ENCODE results near the gene ARF3.

Gene ARF3

GRCh38 chr12:48903982-48904411, 53.3 kb downstream of the ARF3 start:
- no peaks in the 10 kb centered on the region for H3K27me3 Mint-ChIP-seq (ENCODE audit: low read depth)
- H3K27ac Mint-ChIP-seq: peak overlapping the region in 2 of 3 experiments; percentile 44 to 81
- H3K4me3 Mint-ChIP-seq: peak overlapping the region; percentile 88 to 92 (median 92)
- peak; percentile 72 to 84 (median 78) for TF ChIP-seq CTCF (IDR thresholded peaks at IDR 0.05; ENCODE audit: unreplicated experiment in 3 of 3)
- H3K4me1 Mint-ChIP-seq: no peaks in the 10 kb centered on the region
- no peaks in the 10 kb centered on the region for H3K36me3 Mint-ChIP-seq (ENCODE audit: low read depth)
- H3K9me3 Mint-ChIP-seq: no peaks in the 10 kb centered on the region

GRCh38 chr12:48903363-48903981, 53.8 kb downstream of the ARF3 start:
- Mint-ChIP-seq H3K36me3 (ENCODE audit: low read depth) (no peaks in the 10 kb centered on the region), H3K4me3 (peak overlapping the region in 2 of 3 experiments; percentile 54 to 65), H3K27ac (no peak overlapping the region), H3K27me3 (ENCODE audit: low read depth) (peaks cover under 1% of the 10 kb centered on the region), H3K4me1 (no peaks in the 10 kb centered on the region), H3K9me3 (no peaks in the 10 kb centered on the region)
- TF ChIP-seq CTCF (IDR thresholded peaks at IDR 0.05; ENCODE audit: unreplicated experiment in 3 of 3): no peak

- Mint-ChIP-seq H3K27me3 (ENCODE audit: low read depth) (peaks cover 3% of the 10 kb centered on the region), H3K9me3 (no peaks in the 10 kb centered on the region), H3K36me3 (ENCODE audit: low read depth) (no peaks in the 10 kb centered on the region), H3K27ac (no peak overlapping the region), H3K4me3 (no peak overlapping the region), H3K4me1 (no peaks in the 10 kb centered on the region)
- TF ChIP-seq CTCF (IDR thresholded peaks at IDR 0.05; ENCODE audit: unreplicated experiment in 3 of 3): no peak
Measured at GRCh38 chr12:48901278-48901677, 56.0 kb downstream of the ARF3 start.

GRCh38 chr12:48899651-48900050, 57.6 kb downstream of the ARF3 start:
- no peaks in the 10 kb centered on the region for H3K9me3 Mint-ChIP-seq
- no peak overlapping the region for H3K4me3 Mint-ChIP-seq
- peaks cover 8% of the 10 kb centered on the region for H3K27me3 Mint-ChIP-seq (ENCODE audit: low read depth)
- H3K27ac Mint-ChIP-seq: no peak overlapping the region
- no peaks in the 10 kb centered on the region for H3K4me1 Mint-ChIP-seq
- H3K36me3 Mint-ChIP-seq (ENCODE audit: low read depth): no peaks in the 10 kb centered on the region
- no peak for TF ChIP-seq CTCF (IDR thresholded peaks at IDR 0.05; ENCODE audit: unreplicated experiment in 3 of 3)

- peaks cover 34% of the 10 kb centered on the region for H3K27me3 Mint-ChIP-seq (ENCODE audit: low read depth)
- no peak overlapping the region for H3K27ac Mint-ChIP-seq
- H3K4me1 Mint-ChIP-seq: peaks cover 5% of the 10 kb centered on the region
- no peaks in the 10 kb centered on the region for H3K9me3 Mint-ChIP-seq
- no peaks in the 10 kb centered on the region for H3K36me3 Mint-ChIP-seq (ENCODE audit: low read depth)
- TF ChIP-seq CTCF (IDR thresholded peaks at IDR 0.05; ENCODE audit: unreplicated experiment in 3 of 3): no peak
- H3K4me3 Mint-ChIP-seq: no peak overlapping the region
Measured at GRCh38 chr12:48894271-48894670, 63.0 kb downstream of the ARF3 start.

All from nephron (organoid).